GM08714 (cell line): ENCODE results near the gene ZNF775.

Experiments
- H3K4me3 ChIP-seq: fragments of 200-500 bp; sonication (Bioruptor generic); 2 replicates; pipeline ENCODE4 v1.5.1; 2014; ENCODE audit warnings: mild to moderate bottlenecking, low read length, inconsistent platforms
- ZNF274 ChIP-seq: IDR thresholded peaks from 2 replicates; pipeline ENCODE4 v1.6.1; 2012; ENCODE audit warnings: mild to moderate bottlenecking, low read depth, low read length

Gene ZNF775

DNA sequence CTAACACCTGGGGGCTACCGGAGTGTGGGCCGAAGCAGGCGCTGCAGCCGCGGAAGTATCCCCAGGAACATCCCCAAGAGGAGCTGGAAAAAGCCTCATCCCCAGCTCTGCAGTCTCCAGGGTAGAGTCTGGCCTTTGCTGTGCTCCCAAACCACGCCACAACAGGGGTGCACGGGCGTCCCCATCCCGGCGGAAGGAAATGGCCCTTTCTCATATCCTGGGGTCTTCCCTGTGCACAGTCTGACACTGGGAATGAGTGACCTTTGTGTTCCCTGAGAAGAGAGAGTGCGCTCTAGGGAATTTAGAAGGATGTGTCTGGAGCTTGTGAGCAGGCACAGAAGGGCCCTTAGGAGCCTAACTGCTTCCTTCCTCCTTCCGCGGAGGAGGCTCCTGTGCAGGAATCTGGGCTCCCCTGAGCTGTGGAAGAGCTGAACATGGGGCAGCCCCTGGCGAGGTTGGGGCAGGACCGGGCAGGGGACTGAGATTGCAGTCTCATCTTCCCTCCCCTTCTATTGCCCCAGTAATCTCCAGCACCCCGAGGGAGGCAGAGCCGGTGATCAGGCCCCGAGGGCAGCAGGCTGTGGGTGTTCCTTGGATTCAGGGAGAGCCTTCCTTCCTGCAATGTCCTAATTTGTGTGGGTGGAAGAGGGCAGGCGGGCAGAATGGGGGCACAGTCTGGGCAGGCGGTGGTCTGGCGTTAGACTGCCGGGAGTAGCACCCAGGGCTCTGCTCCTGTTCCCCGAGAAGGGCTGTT is 9.2 kb upstream of the ZNF775 start:
- TF ChIP-seq ZNF274 = no peak
- peak overlapping the region; percentile 77 for H3K4me3 ChIP-seq

DNA sequence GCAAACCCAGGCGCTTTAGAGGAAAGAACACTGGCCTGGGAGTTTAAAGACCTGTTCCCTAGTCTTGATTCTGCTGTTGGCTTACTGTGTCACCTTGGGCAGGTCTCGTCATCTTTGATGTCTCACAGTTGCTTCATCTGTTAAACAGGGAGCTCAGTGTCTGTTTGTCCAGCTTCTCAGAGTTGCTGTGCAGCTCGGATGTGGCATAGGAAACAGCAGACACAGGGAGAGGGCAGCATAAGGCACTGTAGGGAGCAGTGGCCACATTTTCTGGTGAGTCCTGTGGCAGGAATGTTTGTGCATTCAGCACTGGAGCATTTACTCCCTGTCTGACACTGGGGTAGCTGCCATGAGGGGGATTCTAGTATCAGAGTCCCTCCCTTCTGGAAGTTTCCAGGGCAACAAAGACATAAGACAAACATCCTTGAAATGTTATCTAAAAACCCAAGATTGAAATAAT is 8.5 kb upstream of the ZNF775 start:
- no peak for TF ChIP-seq ZNF274
- H3K4me3 ChIP-seq = peak overlapping the region; percentile 77; the same call in 1 of the 2 replicates

DNA sequence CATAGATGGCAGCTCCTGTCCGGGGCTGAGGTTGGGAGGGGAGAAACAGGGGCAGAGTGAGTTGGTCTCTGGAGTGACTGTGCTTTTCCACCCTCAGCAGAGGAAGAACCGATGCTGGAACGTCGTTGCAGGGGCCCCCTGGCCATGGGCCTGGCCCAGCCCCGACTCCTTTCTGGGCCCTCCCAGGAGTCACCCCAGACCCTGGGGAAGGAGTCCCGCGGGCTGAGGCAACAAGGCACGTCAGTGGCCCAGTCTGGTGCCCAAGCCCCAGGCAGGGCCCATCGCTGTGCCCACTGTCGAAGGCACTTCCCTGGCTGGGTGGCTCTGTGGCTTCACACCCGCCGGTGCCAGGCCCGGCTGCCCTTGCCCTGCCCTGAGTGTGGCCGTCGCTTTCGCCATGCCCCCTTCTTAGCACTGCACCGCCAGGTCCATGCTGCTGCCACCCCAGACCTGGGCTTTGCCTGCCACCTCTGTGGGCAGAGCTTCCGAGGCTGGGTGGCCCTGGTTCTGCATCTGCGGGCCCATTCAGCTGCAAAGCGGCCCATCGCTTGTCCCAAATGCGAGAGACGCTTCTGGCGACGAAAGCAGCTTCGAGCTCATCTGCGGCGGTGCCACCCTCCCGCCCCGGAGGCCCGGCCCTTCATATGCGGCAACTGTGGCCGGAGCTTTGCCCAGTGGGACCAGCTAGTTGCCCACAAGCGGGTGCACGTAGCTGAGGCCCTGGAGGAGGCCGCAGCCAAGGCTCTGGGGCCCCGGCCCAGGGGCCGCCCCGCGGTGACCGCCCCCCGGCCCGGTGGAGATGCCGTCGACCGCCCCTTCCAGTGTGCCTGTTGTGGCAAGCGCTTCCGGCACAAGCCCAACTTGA is 7.8 kb upstream of the ZNF775 start:
- no peak overlapping the region for H3K4me3 ChIP-seq
- no peak for TF ChIP-seq ZNF274

DNA sequence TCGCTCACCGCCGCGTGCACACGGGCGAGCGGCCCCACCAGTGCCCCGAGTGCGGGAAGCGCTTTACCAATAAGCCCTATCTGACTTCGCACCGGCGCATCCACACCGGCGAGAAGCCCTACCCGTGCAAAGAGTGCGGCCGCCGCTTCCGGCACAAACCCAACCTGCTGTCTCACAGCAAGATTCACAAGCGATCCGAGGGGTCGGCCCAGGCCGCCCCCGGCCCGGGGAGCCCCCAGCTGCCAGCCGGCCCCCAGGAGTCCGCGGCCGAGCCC is 7.2 kb upstream of the ZNF775 start:
- no peak overlapping the region for H3K4me3 ChIP-seq
- TF ChIP-seq ZNF274 = no peak

DNA sequence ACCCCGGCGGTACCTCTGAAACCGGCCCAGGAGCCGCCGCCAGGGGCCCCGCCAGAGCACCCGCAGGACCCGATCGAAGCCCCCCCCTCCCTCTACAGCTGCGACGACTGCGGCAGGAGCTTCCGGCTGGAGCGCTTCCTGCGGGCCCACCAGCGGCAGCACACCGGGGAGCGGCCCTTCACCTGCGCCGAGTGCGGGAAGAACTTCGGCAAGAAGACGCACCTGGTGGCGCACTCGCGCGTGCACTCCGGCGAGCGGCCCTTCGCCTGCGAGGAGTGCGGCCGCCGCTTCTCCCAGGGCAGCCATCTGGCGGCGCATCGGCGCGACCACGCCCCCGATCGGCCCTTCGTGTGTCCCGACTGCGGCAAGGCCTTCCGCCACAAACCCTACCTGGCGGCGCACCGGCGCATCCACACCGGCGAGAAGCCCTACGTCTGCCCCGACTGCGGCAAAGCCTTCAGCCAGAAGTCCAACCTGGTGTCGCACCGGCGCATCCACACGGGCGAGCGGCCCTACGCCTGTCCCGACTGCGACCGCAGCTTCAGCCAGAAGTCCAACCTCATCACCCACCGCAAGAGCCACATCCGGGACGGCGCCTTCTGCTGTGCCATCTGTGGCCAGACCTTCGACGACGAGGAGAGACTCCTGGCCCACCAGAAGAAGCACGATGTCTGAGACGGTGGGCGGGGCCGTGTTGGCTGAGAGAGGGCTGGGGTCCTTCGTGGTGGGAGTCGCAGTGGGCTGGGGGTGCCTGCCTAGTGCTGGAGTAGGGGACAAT is 6.7 kb upstream of the ZNF775 start:
- no peak overlapping the region; the same call in 1 of the 2 replicates for H3K4me3 ChIP-seq
- TF ChIP-seq ZNF274 = no peak

DNA sequence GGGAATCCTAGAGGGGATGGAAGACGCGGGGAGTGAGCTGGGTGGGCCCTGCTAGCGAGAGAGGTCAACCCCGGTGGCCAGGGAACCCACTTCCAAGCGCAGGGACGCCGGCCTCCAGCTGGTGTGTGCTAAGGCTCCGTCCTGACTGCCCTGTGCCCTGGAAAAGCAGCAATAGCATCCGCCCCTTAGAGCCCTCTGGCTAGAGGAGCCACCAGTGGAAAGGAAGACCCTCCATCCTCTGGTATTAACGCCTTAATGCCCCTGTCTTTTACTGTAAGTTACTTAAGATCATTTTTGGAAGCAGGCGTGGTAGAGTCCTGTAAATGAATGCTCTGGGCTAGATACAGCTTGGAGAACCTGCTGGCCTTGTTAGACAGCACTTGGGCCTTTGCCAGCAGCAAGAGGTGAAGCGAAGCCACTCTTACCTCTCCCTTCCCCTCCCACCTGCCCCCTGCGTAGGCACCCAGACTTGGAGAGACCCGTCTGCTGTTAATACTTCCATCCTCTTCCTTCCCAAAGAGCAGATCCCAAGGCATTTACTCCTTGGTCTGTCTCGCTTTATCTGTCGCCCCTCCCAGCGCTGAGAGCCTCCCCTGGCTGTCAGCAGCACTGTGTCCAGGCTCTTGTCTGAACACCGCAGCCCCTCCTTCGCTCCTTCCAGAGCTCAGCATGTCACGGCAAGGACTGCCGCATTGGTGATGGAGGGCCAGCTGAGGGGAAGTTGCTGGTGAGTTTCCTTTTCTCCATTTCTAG is 5.9 kb upstream of the ZNF775 start:
- no peak for TF ChIP-seq ZNF274
- peak overlapping the region; percentile 5; the same call in 1 of the 2 replicates for H3K4me3 ChIP-seq

DNA sequence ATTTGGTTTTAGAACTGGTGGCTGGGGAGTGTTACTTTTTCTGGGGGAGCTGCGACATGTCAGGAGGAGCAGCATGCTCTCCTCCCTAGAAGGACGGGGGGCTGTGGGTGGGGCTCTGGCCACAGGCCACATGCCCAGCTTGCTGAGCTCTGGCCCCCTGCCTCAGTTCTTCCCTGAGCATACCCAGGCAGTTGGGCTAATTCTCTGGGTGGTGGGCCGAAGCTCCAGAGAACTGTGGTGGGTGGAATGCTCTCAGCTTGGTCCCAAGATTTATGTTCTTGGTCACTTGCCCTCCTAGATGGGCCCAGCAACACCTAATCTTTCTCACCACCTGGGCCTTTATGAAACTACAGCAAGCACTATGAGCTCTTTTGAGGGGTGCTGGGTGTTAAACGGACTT is 5.1 kb upstream of the ZNF775 start:
- no peak for TF ChIP-seq ZNF274
- H3K4me3 ChIP-seq = no peak overlapping the region

DNA sequence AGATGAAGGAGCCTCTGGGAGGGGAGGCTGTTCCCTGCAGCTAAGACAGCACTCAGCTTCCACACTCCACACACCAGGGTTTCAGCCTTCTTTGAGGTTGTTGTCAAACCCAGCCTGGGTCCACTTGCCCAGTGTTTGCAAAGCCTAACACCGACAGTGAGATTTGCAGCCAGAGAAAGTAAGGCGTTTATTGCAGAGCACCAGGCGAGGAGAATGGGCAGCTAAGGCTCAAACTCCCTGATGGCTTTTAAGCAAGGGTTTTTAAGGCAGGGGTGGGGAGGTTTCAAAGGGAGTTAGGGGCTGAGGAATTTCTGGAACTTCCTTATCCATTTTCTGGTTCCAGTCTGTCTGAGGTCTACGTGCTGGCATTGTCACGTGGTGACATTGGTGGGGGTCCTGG is 4.7 kb upstream of the ZNF775 start:
- no peak for TF ChIP-seq ZNF274
- no peak overlapping the region for H3K4me3 ChIP-seq

DNA sequence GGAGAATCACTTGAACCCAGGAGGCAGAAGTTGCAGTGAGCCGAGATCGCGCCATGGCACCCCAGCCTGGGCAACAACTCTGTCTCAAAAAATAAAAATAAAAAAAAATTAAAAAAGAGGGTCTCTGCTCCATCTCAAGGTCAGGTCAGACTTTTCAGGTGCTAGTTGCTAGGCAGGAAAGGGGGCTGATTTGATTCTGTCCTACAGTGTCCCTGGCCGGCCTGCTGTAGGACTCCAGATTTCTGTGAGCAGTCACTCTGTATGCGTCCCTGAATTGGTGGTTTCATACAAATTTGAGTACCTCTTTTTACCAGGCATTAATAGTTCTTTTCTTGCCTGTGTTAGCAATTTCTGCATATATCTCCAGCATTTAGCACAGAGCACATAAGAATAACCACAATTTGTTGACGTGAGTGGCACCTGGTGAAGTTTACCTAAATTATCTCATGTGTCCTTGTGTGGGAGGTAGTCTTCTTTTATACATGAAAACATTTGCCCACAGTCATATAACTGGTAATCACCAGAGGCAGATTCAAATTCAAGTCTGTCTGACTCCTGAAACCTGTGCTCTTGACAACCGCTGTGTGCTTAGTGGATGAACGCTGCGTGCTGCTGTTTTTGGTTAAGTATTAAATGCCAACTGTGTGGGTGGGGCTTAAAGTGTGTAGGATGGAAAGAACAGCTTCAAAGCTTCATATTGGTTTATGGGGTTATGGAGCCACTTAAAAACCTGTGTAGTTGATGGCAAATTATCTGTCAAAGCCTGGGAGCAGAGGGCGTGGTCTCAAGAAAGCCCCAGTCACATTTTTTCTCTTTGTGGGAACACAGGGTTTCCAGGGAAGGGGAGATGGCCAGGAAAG is 3.2 kb upstream of the ZNF775 start:
- no peak for TF ChIP-seq ZNF274
- H3K4me3 ChIP-seq = peak overlapping the region; percentile 11; the same call in 1 of the 2 replicates

DNA sequence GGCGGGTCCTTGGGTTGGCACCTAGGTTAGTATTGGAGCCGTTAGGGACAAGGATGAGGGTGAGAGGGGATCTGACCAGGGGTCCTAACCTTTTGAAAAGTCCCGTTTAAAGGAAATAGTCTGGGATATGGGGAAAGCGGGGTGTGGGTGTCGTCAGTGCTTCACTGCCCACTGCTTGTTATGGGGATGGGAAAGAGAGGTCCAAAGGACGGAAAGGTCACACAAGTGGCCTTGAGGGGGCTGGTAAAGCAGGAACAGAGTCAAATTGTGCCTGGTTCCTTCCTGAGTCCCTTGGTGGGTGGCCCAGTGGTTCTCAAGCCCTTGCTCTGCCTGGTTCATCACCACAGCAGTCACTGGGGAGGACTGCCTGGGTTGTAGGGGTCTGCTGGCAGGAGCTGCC is 2.6 kb upstream of the ZNF775 start:
- peak overlapping the region; percentile 11; the same call in 1 of the 2 replicates for H3K4me3 ChIP-seq
- TF ChIP-seq ZNF274 = no peak

DNA sequence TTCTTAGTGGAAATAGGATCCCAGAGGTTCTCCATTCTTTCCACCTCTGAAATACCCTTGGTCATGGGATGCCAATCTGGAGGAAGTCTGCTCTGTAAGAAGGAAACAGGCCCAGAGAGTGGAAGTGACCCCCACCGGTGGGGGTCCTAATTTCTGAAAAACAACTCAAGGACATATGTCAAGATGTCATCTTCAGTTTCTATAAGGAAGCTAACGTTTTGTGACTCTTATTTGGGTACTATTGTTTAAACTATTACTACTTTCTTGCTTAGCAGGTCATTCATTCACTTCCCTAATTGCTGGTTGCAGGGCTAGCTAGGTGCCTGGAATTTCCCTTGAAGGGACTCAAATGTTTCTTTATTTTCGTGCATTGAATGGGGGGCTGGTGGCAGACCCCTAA is 1.9 kb upstream of the ZNF775 start:
- TF ChIP-seq ZNF274 = no peak
- H3K4me3 ChIP-seq = peak overlapping the region; percentile 35; the same call in 1 of the 2 replicates

DNA sequence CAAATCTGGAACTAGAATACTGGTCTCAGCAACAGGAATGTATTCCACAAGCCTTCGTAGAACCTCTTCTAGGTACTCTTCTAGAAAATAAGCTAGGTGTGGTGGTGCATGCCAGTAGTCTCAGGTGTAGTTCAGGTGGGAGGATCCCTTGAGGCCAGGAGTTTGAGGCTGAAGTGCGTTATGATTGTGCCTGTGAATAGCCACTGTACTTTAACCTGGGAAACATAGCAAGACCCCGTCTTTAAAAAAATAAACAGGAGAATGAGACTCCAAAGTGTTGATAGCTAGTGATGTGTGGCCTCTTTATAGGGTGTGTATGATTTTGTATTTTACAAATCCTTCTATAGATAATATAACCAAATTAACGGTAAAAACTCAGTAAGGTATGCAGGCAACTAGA is 1.5 kb upstream of the ZNF775 start:
- H3K4me3 ChIP-seq = peak overlapping the region; percentile 35; the same call in 1 of the 2 replicates
- no peak for TF ChIP-seq ZNF274
